ENCODE results near the gene PTPRG. TPM values are rescaled to one million over a fixed set of nuclear protein-coding genes. Genes with fewer than 3 reads are reported as not detected.

PTPRG gene
- total and polyA plus RNA-seq, 10 of the 15 experiments (the other 5 are each of a cell fraction or from before 2014, with no cell fraction given), result 0.29 to 20.7 (median 1.4) TPM

DNA sequence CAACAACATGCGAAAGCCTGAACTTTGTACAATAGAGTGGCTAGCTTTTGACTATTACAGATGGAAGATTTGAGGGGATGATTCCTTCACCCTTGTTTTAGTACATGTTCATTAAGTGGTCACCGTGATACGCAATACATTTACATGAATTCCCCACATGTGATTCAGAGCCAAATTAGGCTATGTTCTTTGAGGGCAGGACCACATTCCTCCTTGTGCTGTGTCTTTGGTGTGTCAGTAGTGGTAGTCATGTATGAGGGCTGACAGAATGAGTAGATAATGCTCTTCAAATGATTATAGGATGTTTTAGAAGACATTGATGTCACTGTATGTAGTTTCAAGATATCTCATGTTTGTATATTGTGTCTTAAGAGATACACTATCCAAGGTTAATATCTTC lies 12.1 kb downstream of the PTPRG start:
- Histone ChIP-seq H3K27me3 (replicated peaks in 1 of 2; ENCODE audit: control insufficient read depth in 2 of 2, insufficient read depth in 2 of 2, low read length in 1 of 2) (no peaks in the 10 kb centered on the region), H3K4me2 (ENCODE audit: control insufficient read depth, insufficient read depth) (no peak overlapping the region), H3K79me2 (ENCODE audit: control insufficient read depth, insufficient read depth, low read length) (no peaks in the 10 kb centered on the region), H4K20me1 (ENCODE audit: control insufficient read depth, insufficient read depth) (no peaks in the 10 kb centered on the region), H3K4me3 (no peak overlapping the region), H3K9me3 (replicated peaks; ENCODE audit: control insufficient read depth, insufficient read depth, low read length) (no peaks in the 10 kb centered on the region), H3K9ac (ENCODE audit: control insufficient read depth, insufficient read depth, low read length) (no peak overlapping the region), H3K36me3 (ENCODE audit: control insufficient read depth in 2 of 2, insufficient read depth in 2 of 2, low read length in 1 of 2) (no peaks in the 10 kb centered on the region), H3K27ac (ENCODE audit: control insufficient read depth, insufficient read depth) (no peak overlapping the region), H3K4me1 (ENCODE audit: control insufficient read depth, insufficient read depth, low read length) (no peaks in the 10 kb centered on the region), H2AFZ (ENCODE audit: control insufficient read depth, low read depth, low read length) (no peak overlapping the region)
- ChIA-PET POLR2A (interaction anchor here (2.4 kb wide), 1 partner anchor 8 kb away, joined by 7 read pairs; no protein-coding TSS in a partner anchor), SMC1A (ENCODE audit: uncharacterized antibody, unreplicated experiment) (interaction anchor here (0.7 to 2.8 kb wide), 8 partner anchors 8 to 478 kb away, joined by 3 to 15 read pairs (median 4); no protein-coding TSS in a partner anchor), CTCF (interaction anchor here (0.7 to 3.0 kb wide), 5 partner anchors 8 to 1287 kb away, joined by 3 to 18 read pairs (median 4); no protein-coding TSS in a partner anchor), RAD21 (ENCODE audit: unreplicated experiment) (interaction anchor here (0.6 to 1.4 kb wide), 5 partner anchors 9 to 321 kb away, joined by 3 to 4 read pairs (median 3); partner anchors contain the start of gene PTPRG)
- WGBS (ENCODE audit: insufficient coverage, insufficient replicate concordance, low lambda C conversion rate, missing lambda C conversion rate), result 27% methylated on average over 3 of the region's 3 CpGs
- ATAC-seq (no peak; the same call in 2 of the 3 replicates), DNase-seq (ENCODE audit: low read depth, low spot score) (no peak), FAIRE-seq (no peak)
- no TSS peak for BruUV-seq (replicated peaks)
- in situ Hi-C loops (cut with MboI), result no loop called here
- intact Hi-C loops (cut with micrococcal nuclease; ENCODE audit: unreplicated experiment), result no loop called here
- TF ChIP-seq, protein P1, sequence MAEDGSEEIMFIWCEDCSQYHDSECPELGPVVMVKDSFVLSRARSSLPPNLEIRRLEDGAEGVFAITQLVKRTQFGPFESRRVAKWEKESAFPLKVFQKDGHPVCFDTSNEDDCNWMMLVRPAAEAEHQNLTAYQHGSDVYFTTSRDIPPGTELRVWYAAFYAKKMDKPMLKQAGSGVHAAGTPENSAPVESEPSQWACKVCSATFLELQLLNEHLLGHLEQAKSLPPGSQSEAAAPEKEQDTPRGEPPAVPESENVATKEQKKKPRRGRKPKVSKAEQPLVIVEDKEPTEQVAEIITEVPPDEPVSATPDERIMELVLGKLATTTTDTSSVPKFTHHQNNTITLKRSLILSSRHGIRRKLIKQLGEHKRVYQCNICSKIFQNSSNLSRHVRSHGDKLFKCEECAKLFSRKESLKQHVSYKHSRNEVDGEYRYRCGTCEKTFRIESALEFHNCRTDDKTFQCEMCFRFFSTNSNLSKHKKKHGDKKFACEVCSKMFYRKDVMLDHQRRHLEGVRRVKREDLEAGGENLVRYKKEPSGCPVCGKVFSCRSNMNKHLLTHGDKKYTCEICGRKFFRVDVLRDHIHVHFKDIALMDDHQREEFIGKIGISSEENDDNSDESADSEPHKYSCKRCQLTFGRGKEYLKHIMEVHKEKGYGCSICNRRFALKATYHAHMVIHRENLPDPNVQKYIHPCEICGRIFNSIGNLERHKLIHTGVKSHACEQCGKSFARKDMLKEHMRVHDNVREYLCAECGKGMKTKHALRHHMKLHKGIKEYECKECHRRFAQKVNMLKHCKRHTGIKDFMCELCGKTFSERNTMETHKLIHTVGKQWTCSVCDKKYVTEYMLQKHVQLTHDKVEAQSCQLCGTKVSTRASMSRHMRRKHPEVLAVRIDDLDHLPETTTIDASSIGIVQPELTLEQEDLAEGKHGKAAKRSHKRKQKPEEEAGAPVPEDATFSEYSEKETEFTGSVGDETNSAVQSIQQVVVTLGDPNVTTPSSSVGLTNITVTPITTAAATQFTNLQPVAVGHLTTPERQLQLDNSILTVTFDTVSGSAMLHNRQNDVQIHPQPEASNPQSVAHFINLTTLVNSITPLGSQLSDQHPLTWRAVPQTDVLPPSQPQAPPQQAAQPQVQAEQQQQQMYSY (CRISPR knock-in tag; IDR thresholded peaks at IDR 0.05), result no peak
- no peak for TF ChIP-seq SRF (IDR thresholded peaks at IDR 0.05; ENCODE audit: low read depth in 2 of 2, low read length in 2 of 2)
- no peak for TF ChIP-seq CBFB (IDR thresholded peaks at IDR 0.05; ENCODE audit: low read depth)
- no peak for TF ChIP-seq IKZF1 (conservative IDR thresholded peaks at IDR 0.05)
- TF ChIP-seq, protein P2, sequence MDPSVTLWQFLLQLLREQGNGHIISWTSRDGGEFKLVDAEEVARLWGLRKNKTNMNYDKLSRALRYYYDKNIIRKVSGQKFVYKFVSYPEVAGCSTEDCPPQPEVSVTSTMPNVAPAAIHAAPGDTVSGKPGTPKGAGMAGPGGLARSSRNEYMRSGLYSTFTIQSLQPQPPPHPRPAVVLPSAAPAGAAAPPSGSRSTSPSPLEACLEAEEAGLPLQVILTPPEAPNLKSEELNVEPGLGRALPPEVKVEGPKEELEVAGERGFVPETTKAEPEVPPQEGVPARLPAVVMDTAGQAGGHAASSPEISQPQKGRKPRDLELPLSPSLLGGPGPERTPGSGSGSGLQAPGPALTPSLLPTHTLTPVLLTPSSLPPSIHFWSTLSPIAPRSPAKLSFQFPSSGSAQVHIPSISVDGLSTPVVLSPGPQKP (IDR thresholded peaks at IDR 0.05; ENCODE audit: low read depth, low read length), result no peak
- no peak for TF ChIP-seq DPF2 (IDR thresholded peaks at IDR 0.05)
- TF ChIP-seq, protein P3, sequence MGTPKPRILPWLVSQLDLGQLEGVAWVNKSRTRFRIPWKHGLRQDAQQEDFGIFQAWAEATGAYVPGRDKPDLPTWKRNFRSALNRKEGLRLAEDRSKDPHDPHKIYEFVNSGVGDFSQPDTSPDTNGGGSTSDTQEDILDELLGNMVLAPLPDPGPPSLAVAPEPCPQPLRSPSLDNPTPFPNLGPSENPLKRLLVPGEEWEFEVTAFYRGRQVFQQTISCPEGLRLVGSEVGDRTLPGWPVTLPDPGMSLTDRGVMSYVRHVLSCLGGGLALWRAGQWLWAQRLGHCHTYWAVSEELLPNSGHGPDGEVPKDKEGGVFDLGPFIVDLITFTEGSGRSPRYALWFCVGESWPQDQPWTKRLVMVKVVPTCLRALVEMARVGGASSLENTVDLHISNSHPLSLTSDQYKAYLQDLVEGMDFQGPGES (IDR thresholded peaks at IDR 0.05), result no peak
